GM21390 (cell line): ENCODE measurements around the gene HSD3B7.
"Not testable (repeated sequence)": the region's sequence is repeated elsewhere in the genome, so short reads cannot be mapped to it uniquely, and the experiment has no call there.

Experiments
- ATAC-seq: cut with Tn5 transposase; IDR thresholded peaks from one replicate; pipeline ENCODE4 v1.9.1; 2021; ENCODE audit not compliant: unreplicated experiment

Gene HSD3B7

GRCh38 chr16:30998852-30999761 is 14.1 kb downstream of the HSD3B7 start:
- no peak for ATAC-seq

- no peak for ATAC-seq
Measured at GRCh38 chr16:31000671-31001382, 15.8 kb downstream of the HSD3B7 start.

- no peak for ATAC-seq
Measured at GRCh38 chr16:31001507-31002249, 16.7 kb downstream of the HSD3B7 start.

GRCh38 chr16:31002250-31002700 is 17.3 kb downstream of the HSD3B7 start:
- ATAC-seq = no peak

GRCh38 chr16:31002862-31003341 is 17.9 kb downstream of the HSD3B7 start:
- ATAC-seq = no peak

GRCh38 chr16:31003744-31004143 is 18.7 kb downstream of the HSD3B7 start:
- ATAC-seq = no peak

- no peak for ATAC-seq
Measured at GRCh38 chr16:31004658-31005057, 19.7 kb downstream of the HSD3B7 start.

GRCh38 chr16:31005350-31006085 is 20.5 kb downstream of the HSD3B7 start:
- ATAC-seq = no peak

GRCh38 chr16:31006086-31006385 is 21.0 kb downstream of the HSD3B7 start:
- ATAC-seq = no peak

- no peak for ATAC-seq
Measured at GRCh38 chr16:31006589-31006988, 21.6 kb downstream of the HSD3B7 start.

- ATAC-seq = no peak
Measured at GRCh38 chr16:31007684-31008083, 22.7 kb downstream of the HSD3B7 start.

GRCh38 chr16:31008149-31008548 is 23.1 kb downstream of the HSD3B7 start:
- ATAC-seq = no peak

- no peak for ATAC-seq
Measured at GRCh38 chr16:31008551-31008950, 23.5 kb downstream of the HSD3B7 start.

- ATAC-seq = no peak
Measured at GRCh38 chr16:31009120-31009519, 24.1 kb downstream of the HSD3B7 start.

- ATAC-seq = no peak
Measured at GRCh38 chr16:31009894-31010584, 25.0 kb downstream of the HSD3B7 start.

GRCh38 chr16:31010585-31011325 is 25.7 kb downstream of the HSD3B7 start, which contains the start of gene STX1B:
STX1B (minus strand) TSS chr16:31010638; CDS start chr16:31010396, 242 bp downstream.
- ATAC-seq = no peak

- ATAC-seq = not testable (repeated sequence)
Measured at GRCh38 chr16:31011815-31012214, 26.8 kb downstream of the HSD3B7 start.

GRCh38 chr16:31013292-31013691 is 28.3 kb downstream of the HSD3B7 start:
- not testable (repeated sequence) for ATAC-seq

- ATAC-seq = no peak
Measured at GRCh38 chr16:31016018-31016417, 31.0 kb downstream of the HSD3B7 start.
